GM12864 (cell line): ENCODE results near the gene ARID1B.

ENCODE experiments used
- DNase-seq: peaks from one replicate; pipeline ENCODE4 v3.0.0-alpha.2; 2011; ENCODE audit warnings: low read depth
- H3K4me3 ChIP-seq: 2 replicates; pipeline ENCODE4 v1.5.1; 2011; ENCODE audit warnings: mild to moderate bottlenecking, low read depth, low read length, control low read depth
- TF ChIP-seq, protein P1 (sequence below): IDR thresholded peaks from 2 replicates; pipeline ENCODE4 v1.5.1; 2011; ENCODE audit warnings: low read depth, mild to moderate bottlenecking, moderate library complexity, low read length, control low read depth, inconsistent platforms; ENCODE audit errors: missing control alignments

ARID1B gene

DNA sequence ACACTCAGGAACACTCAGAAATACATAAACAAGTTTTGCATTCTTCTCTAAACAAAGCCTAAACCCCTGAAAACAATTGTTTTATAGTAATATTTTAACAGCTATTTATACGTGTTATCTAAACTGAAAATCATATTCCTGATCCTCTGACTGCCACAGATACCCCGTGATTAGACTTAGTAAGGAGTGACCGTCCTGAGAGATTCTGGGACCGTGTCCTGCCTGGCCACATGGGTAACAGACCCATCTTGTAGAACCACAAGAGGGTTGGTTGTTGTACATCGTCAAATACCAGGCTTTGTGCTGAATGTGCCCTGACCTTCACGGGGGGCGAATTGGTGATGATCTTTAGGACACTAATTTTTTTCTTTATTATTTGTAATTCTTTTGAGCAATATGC, 331.7 kb downstream of the ARID1B start:
- H3K4me3 ChIP-seq: no peak overlapping the region
- TF ChIP-seq, protein P1, sequence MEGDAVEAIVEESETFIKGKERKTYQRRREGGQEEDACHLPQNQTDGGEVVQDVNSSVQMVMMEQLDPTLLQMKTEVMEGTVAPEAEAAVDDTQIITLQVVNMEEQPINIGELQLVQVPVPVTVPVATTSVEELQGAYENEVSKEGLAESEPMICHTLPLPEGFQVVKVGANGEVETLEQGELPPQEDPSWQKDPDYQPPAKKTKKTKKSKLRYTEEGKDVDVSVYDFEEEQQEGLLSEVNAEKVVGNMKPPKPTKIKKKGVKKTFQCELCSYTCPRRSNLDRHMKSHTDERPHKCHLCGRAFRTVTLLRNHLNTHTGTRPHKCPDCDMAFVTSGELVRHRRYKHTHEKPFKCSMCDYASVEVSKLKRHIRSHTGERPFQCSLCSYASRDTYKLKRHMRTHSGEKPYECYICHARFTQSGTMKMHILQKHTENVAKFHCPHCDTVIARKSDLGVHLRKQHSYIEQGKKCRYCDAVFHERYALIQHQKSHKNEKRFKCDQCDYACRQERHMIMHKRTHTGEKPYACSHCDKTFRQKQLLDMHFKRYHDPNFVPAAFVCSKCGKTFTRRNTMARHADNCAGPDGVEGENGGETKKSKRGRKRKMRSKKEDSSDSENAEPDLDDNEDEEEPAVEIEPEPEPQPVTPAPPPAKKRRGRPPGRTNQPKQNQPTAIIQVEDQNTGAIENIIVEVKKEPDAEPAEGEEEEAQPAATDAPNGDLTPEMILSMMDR: no peak
- no peak for DNase-seq

GRCh38 chr6:157110607-157111006, 333.4 kb downstream of the ARID1B start:
- TF ChIP-seq, protein P1: no peak
- H3K4me3 ChIP-seq: no peak overlapping the region
- no peak for DNase-seq

DNA sequence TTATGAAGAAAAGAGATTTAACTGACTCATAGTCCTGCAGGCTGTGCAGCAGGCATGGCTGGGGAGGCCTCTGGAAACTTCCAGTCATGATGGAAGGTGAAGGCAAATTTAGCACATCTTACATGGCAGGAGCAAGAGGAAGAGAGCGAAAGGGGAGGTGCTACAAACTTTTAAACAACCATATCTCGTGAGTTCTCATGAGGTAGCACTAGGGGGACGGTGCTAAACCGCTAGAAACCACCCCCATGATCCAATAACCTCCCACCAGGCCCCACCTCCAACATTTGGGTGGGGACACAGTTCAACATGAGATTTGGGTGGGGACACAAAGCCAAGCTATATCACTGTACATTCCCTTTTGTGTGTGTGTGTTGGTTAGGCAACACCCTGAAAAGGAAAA, 336.2 kb downstream of the ARID1B start:
- no peak overlapping the region for H3K4me3 ChIP-seq
- no peak for DNase-seq
- TF ChIP-seq, protein P1: no peak

- TF ChIP-seq, protein P1: no peak
- DNase-seq: no peak
- no peak overlapping the region for H3K4me3 ChIP-seq
Observed at GRCh38 chr6:157116426-157116825, 339.2 kb downstream of the ARID1B start.

DNA sequence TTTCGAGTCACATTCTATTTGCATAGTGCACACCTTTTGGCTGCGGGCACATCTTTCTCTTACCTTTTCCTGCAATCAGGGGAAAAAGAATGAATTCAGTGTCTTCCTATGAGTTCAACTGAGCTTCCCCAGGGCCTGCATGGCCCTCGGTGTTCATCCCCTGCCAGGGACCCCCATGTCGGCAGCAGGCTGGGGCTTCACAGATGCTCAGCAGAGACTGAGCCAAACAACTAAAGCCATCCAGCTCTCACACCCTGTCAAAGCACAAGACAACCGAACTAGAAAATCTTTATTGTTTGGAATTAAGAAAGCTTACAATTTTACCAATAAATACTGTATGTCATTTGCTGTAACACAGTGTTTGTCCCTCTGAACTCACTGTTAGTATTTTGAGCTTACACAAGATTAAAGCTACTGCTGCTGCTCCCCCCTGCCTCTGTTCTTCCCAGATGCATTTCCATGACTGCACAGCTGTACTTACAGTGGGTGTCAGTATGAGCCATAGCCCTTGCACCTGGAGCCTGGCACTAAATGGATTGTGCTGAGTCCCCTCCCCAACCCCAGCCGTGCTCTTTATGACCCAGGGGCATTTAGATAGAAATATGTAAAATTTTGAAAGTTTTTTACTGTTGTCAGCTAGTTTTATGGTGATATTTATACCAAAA, 340.4 kb downstream of the ARID1B start:
- DNase-seq: no peak
- TF ChIP-seq, protein P1: no peak
- no peak overlapping the region for H3K4me3 ChIP-seq

- no peak for DNase-seq
- TF ChIP-seq, protein P1: no peak
Observed at GRCh38 chr6:157119502-157120027, 342.4 kb downstream of the ARID1B start.

More at GRCh38 chr6:157119502-157120027, 342.4 kb downstream of the ARID1B start:
- no peak overlapping the region for H3K4me3 ChIP-seq
